ENCODE measurements around the gene C1QTNF2. TPM values are rescaled to one million over a fixed set of nuclear protein-coding genes. Genes with fewer than 3 reads are reported as not detected.

The C1QTNF2 gene
- total and polyA plus RNA-seq, 2 donors (not counting 1 experiment from before 2014, with no cell fraction given), result not detected

- Histone ChIP-seq H2AFZ (ENCODE audit: insufficient read depth, low read depth, low read length, poor library complexity, severe bottlenecking) (no peak overlapping the region), H3K79me2 (ENCODE audit: control insufficient read depth, insufficient read depth, low read length) (no peaks in the 10 kb centered on the region)
Observed at GRCh38 chr5:160398806-160399205, 28.4 kb upstream of the C1QTNF2 start.

GRCh38 chr5:160397492-160397891 is 27.1 kb upstream of the C1QTNF2 start:
- ATAC-seq (ENCODE audit: low read depth) (no peak), DNase-seq (no peak)
- Histone ChIP-seq H3K9me3 (ENCODE audit: control extremely low read depth in 1 of 3, control insufficient read depth in 2 of 3, insufficient read depth in 1 of 3, low read length in 2 of 3) (no peaks in the 10 kb centered on the region), H3K27me3 (replicated peaks in 1 of 4; ENCODE audit: control extremely low read depth in 1 of 4, control insufficient read depth in 3 of 4, insufficient read depth in 4 of 4, low read length in 3 of 4) (no peaks in the 10 kb centered on the region), H3K9ac (ENCODE audit: low read length) (no peak overlapping the region), H3K4me1 (ENCODE audit: control insufficient read depth in 2 of 2, insufficient read depth in 2 of 2, low read length in 2 of 2) (peaks cover 4 to 11% of the 10 kb centered on the region in 2 donors), H3K4me2 (replicated peaks; ENCODE audit: low read depth, low read length, poor library complexity, severe bottlenecking) (no peak overlapping the region), H3K36me3 (replicated peaks in 1 of 2; ENCODE audit: control extremely low read depth in 1 of 2, control insufficient read depth in 1 of 2, extremely low read depth in 1 of 2, insufficient read depth in 2 of 2, low read length in 1 of 2) (peaks cover 2 to 6% of the 10 kb centered on the region in 2 experiments), H3K27ac (ENCODE audit: low read length in 2 of 2) (no peak overlapping the region), H3K79me2 (ENCODE audit: control insufficient read depth, insufficient read depth, low read length) (no peaks in the 10 kb centered on the region), H3K4me3 (ENCODE audit: control extremely low read depth in 1 of 5, extremely low read depth in 1 of 5, insufficient read depth in 1 of 5, low read depth in 2 of 5, low read length in 4 of 5) (no peak overlapping the region), H4K20me1 (ENCODE audit: control insufficient read depth, insufficient read depth, low read length, poor library complexity, severe bottlenecking) (no peaks in the 10 kb centered on the region), H2AFZ (ENCODE audit: insufficient read depth, low read depth, low read length, poor library complexity, severe bottlenecking) (no peak overlapping the region)
- TF ChIP-seq CTCF (IDR thresholded peaks at IDR 0.05) (no peak), EZH2 (IDR thresholded peaks at IDR 0.05; ENCODE audit: borderline replicate concordance, insufficient read depth, low read depth, low read length, poor library complexity, severe bottlenecking) (no peak)
- no peaks in the 10 kb centered on the region for H3K9me3 Mint-ChIP-seq (ENCODE audit: insufficient read depth)
- CTCF ChIA-PET, result interaction anchor here (2.3 kb wide), 1 partner anchor 42 kb away, joined by 5 read pairs; no protein-coding TSS in a partner anchor
- POLR2A ChIA-PET, result no interaction called here
- no peak overlapping the region for H3K27ac Mint-ChIP-seq
- WGBS (ENCODE audit: insufficient coverage), result no CpG with 5 or more reads among the region's 1 CpG
- H3K4me3 Mint-ChIP-seq, result no peak overlapping the region
- intact Hi-C loops (cut with micrococcal nuclease), result no loop called here
- no peaks in the 10 kb centered on the region for H3K27me3 Mint-ChIP-seq
- H3K4me1 Mint-ChIP-seq, result peaks cover 14% of the 10 kb centered on the region

More at GRCh38 chr5:160398806-160399205, 28.4 kb upstream of the C1QTNF2 start:
- no peaks in the 10 kb centered on the region for H3K27me3 Mint-ChIP-seq
- H3K27ac Mint-ChIP-seq, result no peak overlapping the region
- Histone ChIP-seq H3K27me3 (replicated peaks in 1 of 4; ENCODE audit: control extremely low read depth in 1 of 4, control insufficient read depth in 3 of 4, insufficient read depth in 4 of 4, low read length in 3 of 4) (no peaks in the 10 kb centered on the region), H3K9ac (ENCODE audit: low read length) (no peak overlapping the region), H3K4me3 (ENCODE audit: control extremely low read depth in 1 of 5, extremely low read depth in 1 of 5, insufficient read depth in 1 of 5, low read depth in 2 of 5, low read length in 4 of 5) (no peak overlapping the region), H3K9me3 (ENCODE audit: control extremely low read depth in 1 of 3, control insufficient read depth in 2 of 3, insufficient read depth in 1 of 3, low read length in 2 of 3) (no peaks in the 10 kb centered on the region), H3K4me2 (replicated peaks; ENCODE audit: low read depth, low read length, poor library complexity, severe bottlenecking) (peak overlapping the region; percentile 90), H3K36me3 (replicated peaks in 1 of 2; ENCODE audit: control extremely low read depth in 1 of 2, control insufficient read depth in 1 of 2, extremely low read depth in 1 of 2, insufficient read depth in 2 of 2, low read length in 1 of 2) (peaks cover 9 to 16% of the 10 kb centered on the region in 2 experiments), H4K20me1 (ENCODE audit: control insufficient read depth, insufficient read depth, low read length, poor library complexity, severe bottlenecking) (no peaks in the 10 kb centered on the region), H3K4me1 (ENCODE audit: control insufficient read depth in 2 of 2, insufficient read depth in 2 of 2, low read length in 2 of 2) (peaks cover 4 to 11% of the 10 kb centered on the region in 2 donors), H3K27ac (ENCODE audit: low read length in 2 of 2) (no peak overlapping the region)
- H3K4me3 Mint-ChIP-seq, result peak overlapping the region; percentile 83
- ChIA-PET CTCF (interaction anchor here (1.1 kb wide), 1 partner anchor 377 kb away, joined by 3 read pairs; no protein-coding TSS in a partner anchor), POLR2A (interaction anchor here (0.5 kb wide), 1 partner anchor 238 kb away, joined by 3 read pairs; no protein-coding TSS in a partner anchor)
- intact Hi-C loops (cut with micrococcal nuclease), result no loop called here
- ATAC-seq (ENCODE audit: low read depth), result no peak
- WGBS (ENCODE audit: insufficient coverage), result no CpG with 5 or more reads among the region's 4 CpGs
- peaks cover 14% of the 10 kb centered on the region for H3K4me1 Mint-ChIP-seq
- DNase-seq, result no peak
- no peaks in the 10 kb centered on the region for H3K9me3 Mint-ChIP-seq (ENCODE audit: insufficient read depth)
- TF ChIP-seq CTCF (IDR thresholded peaks at IDR 0.05) (no peak), EZH2 (IDR thresholded peaks at IDR 0.05; ENCODE audit: borderline replicate concordance, insufficient read depth, low read depth, low read length, poor library complexity, severe bottlenecking) (no peak)

All from B cell (primary cell).